Bronchial epithelial cell (primary cell): Measurements from ENCODE around the gene INAFM2. TPM values are rescaled to one million over a fixed set of nuclear protein-coding genes. Genes with fewer than 3 reads are reported as not detected.

Source experiments
- DNase-seq: peaks from one replicate; pipeline ENCODE4 v3.0.0-alpha.2; 2010; ENCODE audit warnings: low read depth
- FAIRE-seq: peaks from 2 replicates; lab custom pipeline; 2011; peaks lifted over from hg19 to GRCh38; lab: Jason Lieb, UNC
- H3K27me3 ChIP-seq: 2 replicates; pipeline ENCODE4 v1.5.1; 2011; ENCODE audit warnings: low read length; ENCODE audit not compliant: control insufficient read depth, insufficient read depth
- H3K36me3 ChIP-seq: 2 replicates; pipeline ENCODE4 v1.5.1; 2011; ENCODE audit warnings: low read length; ENCODE audit not compliant: control insufficient read depth, insufficient read depth
- H3K4me3 ChIP-seq: 2 replicates; pipeline ENCODE4 v1.5.1; 2011; ENCODE audit warnings: mild to moderate bottlenecking, low read depth, low read length, control low read depth
- total RNA-seq: library from RNA; depleted of rRNA; stranded (reverse); fragments of >200 nt; gene quantifications from 2 replicates; pipeline ENCODE4 v1.2.1, GENCODE V29; 2014
- TF ChIP-seq, protein P1 (sequence below): IDR thresholded peaks from 2 replicates; pipeline ENCODE4 v1.5.1; 2011; ENCODE audit warnings: mild to moderate bottlenecking, moderate library complexity, low read length, control low read depth, inconsistent platforms; ENCODE audit not compliant: insufficient read depth, severe bottlenecking

INAFM2 gene
- total RNA-seq, 1 donor from 2014 or later = 6.3 TPM

DNA sequence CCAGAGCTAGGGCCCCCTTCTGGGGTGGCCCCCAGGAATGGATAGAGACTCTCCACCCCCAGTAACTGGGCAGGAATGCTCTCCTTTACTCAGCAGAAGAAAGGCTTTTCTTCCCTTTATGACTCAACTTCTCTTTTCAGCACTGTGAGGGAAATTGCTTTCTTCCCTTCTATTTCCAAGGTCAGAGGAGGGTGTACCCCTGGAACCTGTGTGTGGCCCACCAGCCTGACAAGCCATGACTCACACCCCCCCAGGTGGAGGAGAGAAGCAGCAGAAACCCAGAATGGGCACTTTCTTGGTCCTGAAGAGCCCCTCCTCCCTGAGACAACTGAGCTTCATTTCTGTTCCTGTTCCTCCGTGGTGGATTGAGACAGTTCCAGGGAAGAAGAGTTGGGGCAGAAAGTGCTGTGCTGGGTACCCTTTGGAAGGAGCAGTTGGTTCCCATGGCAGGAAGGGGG is 37.9 kb upstream of the INAFM2 start:
- TF ChIP-seq, protein P1, sequence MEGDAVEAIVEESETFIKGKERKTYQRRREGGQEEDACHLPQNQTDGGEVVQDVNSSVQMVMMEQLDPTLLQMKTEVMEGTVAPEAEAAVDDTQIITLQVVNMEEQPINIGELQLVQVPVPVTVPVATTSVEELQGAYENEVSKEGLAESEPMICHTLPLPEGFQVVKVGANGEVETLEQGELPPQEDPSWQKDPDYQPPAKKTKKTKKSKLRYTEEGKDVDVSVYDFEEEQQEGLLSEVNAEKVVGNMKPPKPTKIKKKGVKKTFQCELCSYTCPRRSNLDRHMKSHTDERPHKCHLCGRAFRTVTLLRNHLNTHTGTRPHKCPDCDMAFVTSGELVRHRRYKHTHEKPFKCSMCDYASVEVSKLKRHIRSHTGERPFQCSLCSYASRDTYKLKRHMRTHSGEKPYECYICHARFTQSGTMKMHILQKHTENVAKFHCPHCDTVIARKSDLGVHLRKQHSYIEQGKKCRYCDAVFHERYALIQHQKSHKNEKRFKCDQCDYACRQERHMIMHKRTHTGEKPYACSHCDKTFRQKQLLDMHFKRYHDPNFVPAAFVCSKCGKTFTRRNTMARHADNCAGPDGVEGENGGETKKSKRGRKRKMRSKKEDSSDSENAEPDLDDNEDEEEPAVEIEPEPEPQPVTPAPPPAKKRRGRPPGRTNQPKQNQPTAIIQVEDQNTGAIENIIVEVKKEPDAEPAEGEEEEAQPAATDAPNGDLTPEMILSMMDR = no peak
- no peak for FAIRE-seq
- no peak overlapping the region for H3K4me3 ChIP-seq
- peaks cover 22% of the 10 kb centered on the region for H3K27me3 ChIP-seq
- no peak for DNase-seq
- H3K36me3 ChIP-seq = no peaks in the 10 kb centered on the region

GRCh38 chr15:40286061-40286532 is 37.4 kb upstream of the INAFM2 start:
- no peaks in the 10 kb centered on the region for H3K36me3 ChIP-seq
- TF ChIP-seq, protein P1 = no peak
- FAIRE-seq = no peak
- no peak for DNase-seq
- H3K27me3 ChIP-seq = peaks cover 18% of the 10 kb centered on the region
- H3K4me3 ChIP-seq = no peak overlapping the region

DNA sequence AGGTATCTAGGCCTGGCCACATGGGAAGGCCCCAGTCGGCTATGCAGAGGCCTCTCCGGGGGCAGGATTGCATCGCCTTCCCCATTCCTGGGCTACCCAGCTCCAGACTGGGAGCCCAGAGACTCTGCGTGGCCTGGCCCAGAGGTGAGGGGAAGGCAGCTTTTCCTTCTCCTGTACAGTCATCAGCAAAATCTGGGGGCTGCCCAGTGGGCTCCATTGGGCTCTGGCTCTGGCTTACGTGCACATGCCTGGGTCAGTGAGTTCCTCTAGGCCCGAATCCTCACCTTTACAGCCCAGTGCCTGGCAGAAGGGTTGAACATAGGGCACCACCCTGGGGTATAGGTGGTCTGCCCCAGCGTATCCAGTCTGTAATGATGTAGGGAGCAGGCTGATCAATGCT is 36.7 kb upstream of the INAFM2 start:
- DNase-seq (no peak), FAIRE-seq (no peak)
- no peak overlapping the region for H3K4me3 ChIP-seq
- H3K36me3 ChIP-seq = no peaks in the 10 kb centered on the region
- TF ChIP-seq, protein P1 = no peak
- peaks cover 13% of the 10 kb centered on the region for H3K27me3 ChIP-seq

DNA sequence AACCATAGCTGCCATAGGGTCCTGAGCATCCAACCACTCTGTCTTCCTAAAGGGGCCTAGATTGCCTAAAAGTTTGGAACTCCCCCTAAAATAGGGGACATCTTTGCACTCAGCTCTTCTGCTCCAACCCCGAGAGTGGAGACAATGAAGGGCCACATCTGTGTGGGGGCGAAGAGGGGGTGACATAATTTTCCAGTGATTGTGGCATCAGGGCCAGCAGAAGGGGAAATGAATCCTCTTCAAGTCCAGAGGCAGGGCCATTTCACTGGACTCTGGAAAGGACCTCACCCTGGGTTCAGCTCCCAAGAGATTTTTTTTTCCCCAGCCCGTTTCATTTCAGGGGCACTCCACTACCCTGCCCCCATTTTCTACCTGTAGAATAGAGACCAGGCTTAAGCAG is 36.0 kb upstream of the INAFM2 start:
- FAIRE-seq (no peak), DNase-seq (no peak)
- TF ChIP-seq, protein P1 = no peak
- H3K4me3 ChIP-seq = no peak overlapping the region
- H3K36me3 ChIP-seq = no peaks in the 10 kb centered on the region
- peaks cover 14% of the 10 kb centered on the region for H3K27me3 ChIP-seq

GRCh38 chr15:40287968-40288367 is 35.5 kb upstream of the INAFM2 start:
- Histone ChIP-seq H3K36me3 (no peaks in the 10 kb centered on the region), H3K4me3 (no peak overlapping the region), H3K27me3 (peaks cover 13% of the 10 kb centered on the region)
- DNase-seq (no peak), FAIRE-seq (no peak)
- TF ChIP-seq, protein P1 = no peak
